Stimulated activated CD4-positive, alpha-beta T cell treated with anti-CD3 and anti-CD28 coated beads, TNF-alpha, amount 100 ng/mL, for 4 hours (primary cell): ENCODE results near the gene SERPINB6.

Experiments
- DNase-seq, 3 experiments: peaks; one replicate each; pipeline ENCODE4 v3.0.0-alpha.2; 2020; ENCODE audit warnings: low read depth in 3 of 3

SERPINB6 gene

DNA sequence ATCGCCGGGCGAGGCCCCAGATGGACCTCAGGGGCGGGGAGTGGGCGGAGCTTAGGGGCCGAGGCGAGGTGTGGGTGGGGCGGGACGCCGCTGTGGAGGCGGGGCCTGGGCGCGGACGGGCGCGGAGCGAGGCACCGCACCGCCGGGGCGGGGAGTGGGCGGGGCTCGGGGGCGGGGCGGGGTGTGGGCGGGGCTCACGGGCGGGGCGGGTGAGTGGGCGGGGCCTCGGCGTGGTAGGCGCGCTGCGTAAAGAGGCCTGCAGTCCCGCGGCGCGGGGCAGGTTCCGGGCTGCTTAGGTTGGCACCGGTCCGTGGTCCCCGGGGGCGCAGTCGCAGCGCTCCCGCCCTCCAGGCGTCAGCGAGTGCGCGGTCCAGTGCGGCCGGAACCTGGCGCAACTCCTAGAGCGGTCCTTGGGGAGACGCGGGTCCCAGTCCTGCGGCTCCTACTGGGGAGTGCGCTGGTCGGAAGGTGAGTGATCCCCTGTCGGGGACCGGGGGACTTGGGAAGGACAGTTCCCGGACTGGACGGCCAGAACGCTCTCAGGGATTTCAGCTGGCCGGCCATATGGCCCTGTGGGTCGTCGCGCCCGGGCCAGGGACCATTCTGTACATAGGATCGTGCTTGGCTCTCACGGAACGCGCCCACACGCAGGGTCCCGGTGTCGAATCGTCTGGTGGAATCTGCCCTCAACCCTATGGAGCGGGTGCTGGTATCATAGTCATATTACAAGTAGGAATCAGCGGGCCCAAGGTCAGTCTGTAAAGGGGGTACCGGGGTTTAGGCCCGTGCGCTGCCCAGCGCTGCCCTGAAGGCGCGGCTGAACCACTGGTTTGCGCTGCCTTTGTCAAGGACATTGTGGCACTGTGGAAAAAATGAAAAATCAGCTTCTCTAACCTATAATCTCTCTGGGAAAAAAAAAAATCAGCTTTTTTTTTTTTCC, 28.5 kb upstream of the SERPINB6 start, which contains the start of gene NQO2:
Gene NQO2, plus strand, starts transcription at position 277 of the 940 bp plus-strand sequence. CDS start 6,659 bp downstream, outside the sequence.
- DNase-seq: peak; percentile 83 to 90 (median 86)

DNA sequence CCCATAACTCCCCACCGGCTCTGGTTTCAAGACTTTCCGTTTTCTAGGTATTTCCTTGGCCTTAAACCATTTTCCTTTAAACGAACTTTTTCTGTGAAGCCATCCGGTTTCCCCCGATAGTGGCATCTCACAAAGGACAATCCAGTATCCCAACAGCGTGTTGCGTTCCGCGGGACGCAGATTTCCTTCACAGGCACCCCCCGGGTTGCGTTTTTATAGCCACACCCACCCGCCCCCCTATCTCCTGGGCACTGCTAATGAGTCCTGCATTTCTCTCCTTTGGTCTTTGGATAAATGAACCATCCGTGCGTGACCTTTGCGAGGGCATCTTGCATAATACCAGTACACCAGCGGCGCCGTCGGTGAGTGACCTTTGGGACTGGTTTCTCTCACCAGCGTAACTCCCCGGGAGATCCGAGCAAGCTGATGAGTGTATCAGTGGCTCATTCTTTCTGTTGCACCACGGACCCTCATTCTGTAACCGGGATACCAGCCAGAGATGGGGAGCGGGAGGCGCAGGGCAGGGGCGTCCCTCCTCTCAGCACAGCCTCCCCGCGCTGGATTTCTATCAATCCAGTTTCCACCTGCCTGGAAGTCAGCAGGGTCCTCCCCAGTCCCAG, 27.7 kb upstream of the SERPINB6 start:
- DNase-seq: peak in 1 of 3 experiments; percentile 42

GRCh38 chr6:2998249-2998997, 27.1 kb upstream of the SERPINB6 start:
- DNase-seq: peak in 1 of 3 experiments; percentile 29

DNA sequence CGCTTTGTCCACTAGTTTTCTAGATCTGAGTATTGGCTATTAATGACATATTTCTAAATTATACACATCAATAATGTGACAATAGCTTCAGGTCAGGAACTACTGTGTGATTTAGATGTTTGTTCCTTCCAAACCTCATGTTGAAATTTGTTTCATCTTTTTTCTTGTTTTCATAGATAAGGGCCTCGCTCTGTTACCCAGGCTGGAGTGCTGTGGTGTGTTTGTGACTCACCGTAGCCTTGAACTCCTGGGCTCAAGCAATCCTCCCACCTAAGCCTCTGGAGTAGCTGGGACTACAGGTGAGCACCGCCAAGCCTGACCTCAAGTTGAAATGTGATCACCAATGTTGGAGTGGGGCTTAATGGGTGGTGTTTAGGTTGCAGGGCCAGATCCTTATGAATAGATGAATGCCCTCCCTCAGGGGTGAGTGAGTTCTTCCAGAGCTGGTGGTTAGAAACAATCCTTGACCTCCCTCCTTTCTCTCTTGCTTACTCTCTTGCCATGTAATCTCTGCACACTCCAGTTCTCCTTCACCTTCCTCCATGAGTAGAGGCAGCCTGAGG, 22.5 kb upstream of the SERPINB6 start:
- no peak for DNase-seq

- no peak for DNase-seq
These were observed 21.1 kb upstream of the SERPINB6 start for GRCh38 chr6:2992330-2992979.

DNA sequence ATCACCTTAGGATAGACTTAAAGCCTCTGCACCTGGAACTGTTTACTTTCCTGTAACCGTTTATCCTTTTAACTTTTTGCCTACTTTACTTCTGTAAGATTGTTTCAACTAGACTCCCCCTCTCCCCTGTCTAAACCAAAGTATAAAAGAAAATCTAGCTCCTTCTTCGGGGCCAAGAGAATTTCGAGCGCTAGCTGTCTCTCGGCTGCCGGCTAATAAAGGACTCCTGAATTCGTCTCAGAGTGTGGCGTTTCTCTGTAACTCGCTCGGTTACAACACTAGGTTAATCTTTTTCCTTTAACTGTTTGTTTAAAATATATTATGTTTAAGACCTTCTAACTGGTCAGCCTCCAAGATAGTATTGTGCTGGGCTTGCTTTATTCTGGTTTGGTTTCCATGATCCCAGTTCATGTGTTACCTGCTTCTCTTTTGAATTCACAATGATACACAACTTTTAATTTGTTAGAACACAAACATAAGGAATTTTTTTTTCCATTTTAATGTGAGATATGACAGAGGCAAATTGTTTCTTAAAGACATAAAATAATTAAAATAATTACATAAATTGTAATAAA, 19.7 kb upstream of the SERPINB6 start:
- no peak for DNase-seq

GRCh38 chr6:2990248-2990931, 19.0 kb upstream of the SERPINB6 start:
- no peak for DNase-seq

GRCh38 chr6:2989332-2990247, 18.2 kb upstream of the SERPINB6 start:
- peak; percentile 36 to 54 (median 53) for DNase-seq

DNA sequence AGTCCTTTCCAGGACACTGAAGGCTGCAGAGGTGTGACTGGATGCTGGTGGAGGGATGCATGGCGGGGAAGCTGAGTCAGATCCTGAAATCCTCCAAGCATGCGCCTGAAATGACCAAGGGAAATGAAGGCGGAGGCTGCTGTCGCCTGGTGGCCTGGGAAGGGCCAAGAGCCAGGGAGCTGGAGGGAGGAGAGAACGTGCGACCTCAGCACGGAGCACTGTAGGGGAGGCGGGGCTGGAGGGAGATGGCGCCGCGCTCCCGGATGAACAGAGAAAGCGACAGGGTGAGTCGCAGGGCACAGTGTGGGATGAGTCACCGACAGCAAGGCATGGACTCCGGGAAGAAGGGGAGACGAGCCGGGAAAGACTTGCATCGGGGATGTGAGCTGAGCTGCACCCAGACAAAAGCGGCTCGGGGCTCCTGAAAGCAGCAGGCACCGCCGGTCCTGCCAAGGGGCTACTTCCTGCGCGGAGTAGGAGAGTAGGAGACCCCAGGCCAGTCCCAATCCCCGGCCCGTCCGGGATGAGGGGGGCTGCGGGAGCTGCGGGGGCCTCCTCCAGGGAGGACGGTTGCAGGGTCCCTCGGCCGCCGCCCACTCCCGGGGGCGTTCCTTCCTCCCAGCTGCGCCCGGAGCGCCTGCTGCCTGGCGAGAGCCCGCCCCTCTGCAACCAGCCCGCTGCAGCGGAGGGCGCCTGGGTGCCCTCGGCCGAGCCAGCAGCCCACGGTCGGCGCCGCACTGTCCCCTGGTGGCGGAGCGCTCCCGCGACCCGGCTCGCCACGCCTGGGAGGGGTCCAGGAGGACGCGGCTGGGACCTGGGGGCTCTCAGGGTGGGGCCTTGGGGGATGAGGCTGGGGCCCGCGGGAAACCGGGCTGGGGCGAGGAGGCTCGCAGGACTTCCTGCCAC, 17.3 kb upstream of the SERPINB6 start:
- peak; percentile 46 to 69 (median 54) for DNase-seq

- DNase-seq: no peak
These were observed 16.7 kb upstream of the SERPINB6 start for GRCh38 chr6:2988094-2988425.

- DNase-seq: no peak
These were observed 15.4 kb upstream of the SERPINB6 start for GRCh38 chr6:2986722-2987221.

GRCh38 chr6:2984738-2985406, 13.5 kb upstream of the SERPINB6 start:
- DNase-seq: no peak

DNA sequence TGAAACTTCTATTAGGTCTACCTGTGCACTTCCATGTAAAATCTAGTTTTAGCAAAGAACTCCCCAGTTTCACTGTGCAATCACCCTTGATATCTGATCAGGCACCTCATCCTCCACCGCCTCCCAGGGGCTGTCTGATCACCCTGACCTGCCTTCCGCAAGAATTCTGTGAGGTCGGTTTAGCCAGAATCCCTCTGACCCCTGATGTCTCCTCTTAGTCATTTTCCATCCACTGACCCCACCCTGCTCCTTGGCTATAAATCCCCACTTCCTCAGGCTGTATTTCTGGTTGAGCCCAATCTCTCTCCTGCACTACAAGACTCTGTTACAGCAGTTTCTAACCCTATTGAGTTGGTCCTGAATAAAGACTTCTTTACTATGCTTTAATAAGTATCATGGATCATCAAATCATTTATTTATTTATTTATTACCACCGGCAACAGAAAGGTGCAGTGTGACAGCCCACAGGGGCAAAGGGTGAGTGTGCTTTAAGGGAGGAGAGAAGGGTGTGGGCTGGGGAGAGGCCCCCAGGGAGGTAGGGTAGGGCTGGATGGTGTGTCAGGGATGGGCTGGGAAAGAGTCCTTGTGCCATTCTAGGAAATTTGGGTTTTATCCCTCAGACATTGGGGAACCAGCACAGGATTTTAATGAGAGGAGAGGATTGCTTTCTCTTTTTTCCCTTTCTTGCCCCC, 11.2 kb upstream of the SERPINB6 start:
- DNase-seq: no peak

DNA sequence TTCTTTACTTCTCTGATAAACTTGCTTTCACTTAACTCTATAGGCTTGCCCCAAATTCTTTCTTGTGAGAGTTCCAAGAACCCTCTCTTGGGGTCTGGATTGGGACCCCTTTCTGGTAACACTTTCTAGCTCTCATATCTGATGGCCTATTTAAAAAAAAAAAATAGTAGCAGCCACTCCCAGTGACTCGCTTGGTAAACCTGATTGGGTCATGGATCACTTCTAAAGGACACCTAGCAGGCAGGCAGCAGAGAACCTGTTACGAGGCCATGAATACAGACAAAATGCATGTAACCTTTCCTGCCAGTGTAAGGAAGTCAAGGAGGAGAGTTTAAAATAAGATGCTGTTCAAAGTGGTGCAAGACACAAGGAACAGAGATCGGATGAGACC, 9.1 kb upstream of the SERPINB6 start:
- no peak for DNase-seq

DNA sequence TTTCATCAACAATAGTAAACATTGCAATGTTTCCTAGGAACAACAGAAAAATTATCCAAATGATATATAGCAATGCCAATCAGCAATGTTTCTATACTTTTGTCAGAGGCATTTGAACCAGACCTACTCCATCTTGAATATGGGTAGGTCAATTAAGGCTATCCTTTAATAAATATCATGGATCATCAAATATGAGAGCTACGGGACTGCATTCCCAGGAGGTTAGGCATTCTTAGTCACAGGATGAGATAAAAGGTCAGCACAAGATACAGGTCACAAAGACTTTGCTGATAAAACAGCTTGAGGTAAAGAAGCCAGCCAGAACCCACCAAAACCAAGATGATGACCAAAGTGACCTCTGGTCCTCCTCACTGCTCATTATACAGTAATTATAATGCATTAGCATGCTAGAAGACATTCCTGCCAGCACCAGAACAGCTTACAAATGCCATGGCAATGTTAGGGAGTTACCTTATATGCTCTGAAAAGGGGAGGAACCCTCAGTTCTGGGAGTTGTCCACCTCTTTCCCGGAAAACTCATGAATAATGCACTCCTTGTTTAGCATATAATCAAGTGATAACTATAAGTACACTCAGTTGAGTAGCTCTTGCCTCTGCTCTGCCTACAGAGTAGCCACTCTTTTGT, 8.6 kb upstream of the SERPINB6 start:
- no peak for DNase-seq

DNA sequence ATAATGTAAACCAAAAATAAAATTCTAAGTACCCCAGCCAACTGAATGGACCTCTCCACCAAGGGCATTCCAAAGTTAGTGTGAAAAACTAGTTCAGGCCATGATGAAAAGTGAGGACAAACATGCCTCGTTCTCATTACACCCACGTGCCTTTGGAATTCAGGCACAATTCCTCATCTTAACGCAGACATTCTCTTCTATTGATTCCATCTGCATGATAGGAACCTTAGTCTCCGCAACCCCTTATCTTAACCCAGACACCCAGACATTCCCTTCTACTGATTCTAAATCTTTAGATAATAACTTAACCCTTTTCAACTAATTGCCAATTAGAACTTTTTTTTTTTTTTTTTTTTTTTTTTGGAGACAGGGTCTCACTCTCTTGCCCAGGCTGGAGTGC, 7.6 kb upstream of the SERPINB6 start:
- DNase-seq: no peak
